PC-9 (cell line): ENCODE data around the gene SLC26A4.

Source experiments
- EZH2 ChIP-seq: fragments of 200-600 bp; sonication (generic); IDR thresholded peaks from 2 replicates; pipeline ENCODE4 v1.8.0; 2017; ENCODE audit warnings: antibody characterized with exemption, low read depth
- TF ChIP-seq, protein P1 (sequence below): fragments of 200-600 bp; sonication (generic); conservative IDR thresholded peaks from 2 replicates; pipeline ENCODE4 v1.6.1; 2017; ENCODE audit warnings: mixed run types, antibody characterized with exemption, mild to moderate bottlenecking, moderate library complexity

DNA sequence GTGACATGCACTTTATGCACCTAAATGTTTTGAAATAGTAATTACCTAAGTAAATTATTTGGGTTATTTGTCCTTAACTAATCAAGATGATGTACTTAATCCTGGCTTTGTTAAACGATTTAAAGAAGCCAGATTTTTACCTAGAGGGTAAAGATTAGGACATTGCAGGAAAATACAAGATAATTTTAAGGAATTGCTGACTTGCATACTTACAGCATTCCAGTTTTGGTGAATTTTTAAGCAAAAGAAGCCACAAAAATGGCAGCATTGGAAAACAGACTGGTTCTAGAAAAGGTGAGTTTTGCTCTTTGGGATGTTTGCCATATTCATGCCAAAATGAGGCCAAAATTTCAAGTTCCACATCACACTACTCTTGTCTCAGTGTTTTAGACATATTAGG lies 47.2 kb upstream of the SLC26A4 start:
- TF ChIP-seq, protein P1, sequence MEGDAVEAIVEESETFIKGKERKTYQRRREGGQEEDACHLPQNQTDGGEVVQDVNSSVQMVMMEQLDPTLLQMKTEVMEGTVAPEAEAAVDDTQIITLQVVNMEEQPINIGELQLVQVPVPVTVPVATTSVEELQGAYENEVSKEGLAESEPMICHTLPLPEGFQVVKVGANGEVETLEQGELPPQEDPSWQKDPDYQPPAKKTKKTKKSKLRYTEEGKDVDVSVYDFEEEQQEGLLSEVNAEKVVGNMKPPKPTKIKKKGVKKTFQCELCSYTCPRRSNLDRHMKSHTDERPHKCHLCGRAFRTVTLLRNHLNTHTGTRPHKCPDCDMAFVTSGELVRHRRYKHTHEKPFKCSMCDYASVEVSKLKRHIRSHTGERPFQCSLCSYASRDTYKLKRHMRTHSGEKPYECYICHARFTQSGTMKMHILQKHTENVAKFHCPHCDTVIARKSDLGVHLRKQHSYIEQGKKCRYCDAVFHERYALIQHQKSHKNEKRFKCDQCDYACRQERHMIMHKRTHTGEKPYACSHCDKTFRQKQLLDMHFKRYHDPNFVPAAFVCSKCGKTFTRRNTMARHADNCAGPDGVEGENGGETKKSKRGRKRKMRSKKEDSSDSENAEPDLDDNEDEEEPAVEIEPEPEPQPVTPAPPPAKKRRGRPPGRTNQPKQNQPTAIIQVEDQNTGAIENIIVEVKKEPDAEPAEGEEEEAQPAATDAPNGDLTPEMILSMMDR: no peak
- TF ChIP-seq EZH2: no peak
